GM12878 (cell line): ENCODE measurements around the gene KCNIP3. TPM values are rescaled to one million over a fixed set of nuclear protein-coding genes. Genes with fewer than 3 reads are reported as not detected.

Source experiments
- ATAC-seq: fragments of 200-7000 bp; cut with Tn5 transposase; 3 replicates; pipeline ENCODE4 v1.9.1; 2020; ENCODE audit warnings: mild to moderate bottlenecking, moderate library complexity
- BruUV-seq: library from RNA; stranded (reverse); fragments of 400-500 nt; replicated peaks from 2 replicates; lab custom pipeline; 2021; lab: Mats Ljungman, UMichigan
- CTCF ChIA-PET: fragments of 300-600 bp; sonication (Branson Sonifier 250); formaldehyde crosslinking; extraction: SDS; loops from one replicate; lab custom pipeline; 2021; ENCODE audit warnings: inconsistent platforms; lab: Yijun Ruan, JAX
- POLR2A ChIA-PET: fragments of 350-600 bp; formaldehyde crosslinking; extraction: SDS; loops from one replicate; lab custom pipeline; 2021; ENCODE audit warnings: inconsistent platforms; lab: Charles Lee
- RAD21 ChIA-PET: fragments of 300-600 bp; sonication (Branson Sonifier 250); formaldehyde crosslinking; loops from one replicate; lab custom pipeline; 2023; ENCODE audit warnings: antibody characterized with exemption; ENCODE audit not compliant: unreplicated experiment; lab: Charles Lee
- SMC1A ChIA-PET: fragments of 300-600 bp; sonication (Branson Sonifier 250); formaldehyde crosslinking; loops from one replicate; lab custom pipeline; 2023; ENCODE audit not compliant: unreplicated experiment, uncharacterized antibody; lab: Charles Lee
- DNase-seq: peaks from one replicate; pipeline ENCODE4 v3.0.0-alpha.2; 2011; ENCODE audit warnings: low read depth, low spot score
- FAIRE-seq: peaks from 3 replicates; lab custom pipeline; 2011; peaks lifted over from hg19 to GRCh38; lab: Jason Lieb, UNC
- H2AFZ ChIP-seq: 2 replicates; pipeline ENCODE4 v1.6.0; 2011; ENCODE audit warnings: low read depth, low read length, control low read depth; ENCODE audit not compliant: control insufficient read depth
- H3K27ac ChIP-seq: 2 replicates; pipeline ENCODE4 v1.5.1; 2011; ENCODE audit warnings: control low read depth; ENCODE audit not compliant: control insufficient read depth, insufficient read depth
- H3K27me3 ChIP-seq, 2 experiments: replicated peaks in 1 of 2; 2 replicates each; pipeline versions ENCODE4 v1.6.0 to v1.6.1; 2011; ENCODE audit warnings: low read length in 1 of 2; ENCODE audit not compliant: control insufficient read depth in 2 of 2, insufficient read depth in 2 of 2
- H3K36me3 ChIP-seq, 2 experiments: 2 replicates each; pipeline ENCODE4 v1.5.1; 2011; ENCODE audit warnings: low read length in 1 of 2; ENCODE audit not compliant: control insufficient read depth in 2 of 2, insufficient read depth in 2 of 2
- H3K4me1 ChIP-seq: 2 replicates; pipeline ENCODE4 v1.6.1; 2011; ENCODE audit warnings: mild to moderate bottlenecking, low read length, moderate library complexity, mixed read lengths; ENCODE audit not compliant: control insufficient read depth, insufficient read depth
- H3K4me2 ChIP-seq: 2 replicates; pipeline ENCODE4 v1.6.0; 2011; ENCODE audit warnings: control low read depth; ENCODE audit not compliant: control insufficient read depth, insufficient read depth
- H3K4me3 ChIP-seq: fragments of 200-600 bp; sonication (generic); 2 replicates; pipeline ENCODE4 v1.5.1; 2016
- H3K79me2 ChIP-seq: 2 replicates; pipeline ENCODE4 v1.6.0; 2011; ENCODE audit warnings: low read length; ENCODE audit not compliant: control insufficient read depth, insufficient read depth
- H3K9ac ChIP-seq: 2 replicates; pipeline ENCODE4 v1.8.0; 2011; ENCODE audit warnings: low read length, control low read depth, mixed read lengths; ENCODE audit not compliant: control insufficient read depth, insufficient read depth
- H3K9me3 ChIP-seq: replicated peaks from 3 replicates; pipeline ENCODE4 v1.5.1; 2011; ENCODE audit warnings: mild to moderate bottlenecking, low read length; ENCODE audit not compliant: control insufficient read depth, insufficient read depth
- H4K20me1 ChIP-seq: 2 replicates; pipeline ENCODE4 v1.6.0; 2011; ENCODE audit not compliant: control insufficient read depth, insufficient read depth
- BCL3 ChIP-seq: IDR thresholded peaks from 2 replicates; pipeline ENCODE4 v1.6.1; 2011; ENCODE audit warnings: borderline replicate concordance, low read depth, mild to moderate bottlenecking, moderate library complexity, low read length; ENCODE audit not compliant: insufficient read depth, poor library complexity, severe bottlenecking
- NFIC ChIP-seq: IDR thresholded peaks from 2 replicates; pipeline ENCODE4 v1.6.1; 2012; ENCODE audit warnings: low read depth, mild to moderate bottlenecking, inconsistent platforms, low read length, moderate library complexity
- ZZZ3 ChIP-seq: IDR thresholded peaks from 2 replicates; pipeline ENCODE4 v1.6.1; 2011; ENCODE audit warnings: low read depth; ENCODE audit not compliant: control insufficient read depth, insufficient read length
- WGBS: methylation state at CpG from one replicate; pipeline ENCODE4 v1.1.6; 2016; ENCODE audit warnings: low lambda C conversion rate; ENCODE audit not compliant: insufficient replicate concordance, insufficient coverage; ENCODE audit errors: missing lambda C conversion rate; 5-methylcytosine and 5-hydroxymethylcytosine counted together
- in situ Hi-C: fragments of 300-500 bp; cut with MboI; formaldehyde crosslinking; loops from 9 replicates; pipeline ENCODE4 v1.14.3; 2018; ENCODE audit warnings: mixed read lengths
- intact Hi-C: fragments of 100-400 bp; cut with micrococcal nuclease; formaldehyde crosslinking; loops from one replicate; pipeline ENCODE4 v1.14.2; 2022; ENCODE audit not compliant: unreplicated experiment
- polyA plus RNA-seq, 11 experiments: library from polyadenylated mRNA; depleted of rRNA in 4 of 11; unstranded in 6 of 11; stranded (reverse) in 5 of 11; fragments of >200 nt; fragmentation: Nextera tagmentation in 4 of 11; fragmentation: Illumina TruSeq in 1 of 11; extraction: Ambion mirVana in 4 of 11; extraction: Trizol in 1 of 11; gene quantifications; 1 replicate in 1 of 11; 2 replicates in 10 of 11; pipeline versions ENCODE4 v1.2.1 to v1.2.3, GENCODE V29; 2011 to 2016; ENCODE audit warnings: inconsistent platforms in 2 of 11, missing spikeins in 2 of 11, low read depth in 1 of 11
- total RNA-seq, 4 experiments: library from RNA; depleted of rRNA in 3 of 4; stranded (reverse); fragments of >200 nt in 3 of 4; fragmentation: Illumina TruSeq in 1 of 4; extraction: Trizol in 1 of 4; gene quantifications; 2 replicates each; pipeline versions ENCODE4 v1.2.1 to v1.2.3, GENCODE V29; 2013 to 2021

KCNIP3 gene
- total and polyA plus RNA-seq, 10 of the 15 experiments (the other 5 are each of a cell fraction or from before 2014, with no cell fraction given) = not detected

DNA sequence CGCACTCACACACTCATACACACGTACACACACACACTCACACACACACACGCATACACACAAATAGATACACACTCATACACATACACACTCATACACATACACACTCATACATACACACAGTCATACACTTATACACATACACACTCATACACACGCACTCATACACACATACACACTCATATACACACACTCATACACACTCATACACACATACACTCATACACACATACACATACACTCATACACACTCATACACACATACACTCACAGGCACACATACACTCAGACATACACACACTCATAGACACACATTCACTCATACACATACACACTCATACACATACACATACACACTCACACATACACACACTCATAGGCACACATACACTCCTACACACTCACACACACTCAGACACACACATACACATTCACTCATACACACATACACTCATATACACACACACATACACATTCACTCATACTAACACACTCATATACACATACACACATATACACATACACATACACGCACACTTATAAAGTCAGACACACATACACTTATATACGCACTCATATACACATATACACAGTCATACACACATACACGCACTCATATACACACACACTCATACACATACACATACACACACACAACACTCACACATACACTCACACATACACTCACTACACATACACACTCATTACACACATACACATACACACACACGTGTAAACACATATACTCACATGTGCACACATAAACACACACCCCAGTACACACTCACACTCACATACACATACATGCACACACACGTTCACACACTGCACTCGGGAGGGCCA is 28.7 kb downstream of the KCNIP3 start:
- no peak for FAIRE-seq

More for the DNA sequence above, 28.7 kb downstream of the KCNIP3 start:
- DNase-seq (no peak), ATAC-seq (no peak)
- H3K79me2 ChIP-seq = no peaks in the 10 kb centered on the region
- H3K9ac ChIP-seq = no peak overlapping the region
- ChIA-PET CTCF (no interaction called here), SMC1A (no interaction called here), RAD21 (no interaction called here), POLR2A (no interaction called here)
- no peak overlapping the region for H3K4me3 ChIP-seq
- H3K4me2 ChIP-seq = no peak overlapping the region
- no peak overlapping the region for H2AFZ ChIP-seq
- intact Hi-C loops = no loop called here
- no peak overlapping the region for H3K27ac ChIP-seq
- in situ Hi-C loops = no loop called here
- no TSS peak for BruUV-seq
- H3K4me1 ChIP-seq = no peaks in the 10 kb centered on the region
- no peaks in the 10 kb centered on the region for H3K9me3 ChIP-seq
- H3K27me3 ChIP-seq = no peaks in the 10 kb centered on the region
- TF ChIP-seq BCL3 (peak; percentile 91), ZZZ3 (no peak), NFIC (peak; percentile 49; the same call in 1 of the 2 replicates)
- TF ChIP-seq, all 136 proteins: peak for 2
- 76% methylated on average over 10 of the region's 10 CpGs for WGBS
- Histone ChIP-seq H3K36me3 (no peaks in the 10 kb centered on the region), H4K20me1 (no peaks in the 10 kb centered on the region)
